Measurements from ENCODE around the gene SIX5.

The SIX5 gene

GRCh38 chr19:45794627-45795026 lies 25.6 kb upstream of the SIX5 start:
- Histone ChIP-seq H3K27me3 (replicated peaks; ENCODE audit: control insufficient read depth, insufficient read depth, low read length) (no peaks in the 10 kb centered on the region), H3K4me3 (replicated peaks; ENCODE audit: low read depth, low read length) (no peak overlapping the region), H3K36me3 (ENCODE audit: control insufficient read depth, insufficient read depth, low read length) (peaks cover 4% of the 10 kb centered on the region)
- no peak for TF ChIP-seq CTCF (IDR thresholded peaks at IDR 0.05; ENCODE audit: insufficient read depth, low read length, poor library complexity, severe bottlenecking)
- DNase-seq (ENCODE audit: extremely low read depth, insufficient read length): no peak

DNA sequence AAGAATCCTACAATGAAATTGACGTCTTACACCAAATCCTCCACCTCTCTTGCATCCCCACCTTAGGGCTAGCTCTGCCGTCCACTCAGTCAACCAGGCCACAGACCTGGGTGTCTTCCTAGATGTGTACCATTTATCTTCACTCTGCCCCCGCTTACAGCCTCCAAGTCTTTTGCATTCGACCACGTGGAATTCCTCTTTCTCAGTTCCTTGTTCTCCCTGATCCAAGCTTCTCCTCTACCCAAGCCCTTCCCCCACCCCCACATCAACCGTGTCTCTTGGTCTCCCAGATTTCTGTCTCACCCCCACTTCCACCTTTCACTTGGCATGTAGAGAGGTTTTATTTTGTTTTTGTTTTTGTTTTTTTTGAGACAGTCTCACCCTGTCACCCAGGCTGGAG lies 24.8 kb upstream of the SIX5 start:
- TF ChIP-seq CTCF (IDR thresholded peaks at IDR 0.05; ENCODE audit: insufficient read depth, low read length, poor library complexity, severe bottlenecking): no peak
- H3K4me3 ChIP-seq (replicated peaks; ENCODE audit: low read depth, low read length): no peak overlapping the region
- DNase-seq (ENCODE audit: extremely low read depth, insufficient read length): no peak
- no peaks in the 10 kb centered on the region for H3K27me3 ChIP-seq (replicated peaks; ENCODE audit: control insufficient read depth, insufficient read depth, low read length)
- H3K36me3 ChIP-seq (ENCODE audit: control insufficient read depth, insufficient read depth, low read length): peaks cover 6% of the 10 kb centered on the region

GRCh38 chr19:45793178-45793564 lies 24.1 kb upstream of the SIX5 start:
- no peaks in the 10 kb centered on the region for H3K27me3 ChIP-seq (replicated peaks; ENCODE audit: control insufficient read depth, insufficient read depth, low read length)
- 0 out of 2 replicates have a peak overlapping the region, but pooled peaks have one; percentile 35 for H3K4me3 ChIP-seq (replicated peaks; ENCODE audit: low read depth, low read length)
- peaks cover 9% of the 10 kb centered on the region for H3K36me3 ChIP-seq (ENCODE audit: control insufficient read depth, insufficient read depth, low read length)
- DNase-seq (ENCODE audit: extremely low read depth, insufficient read length): no peak
- no peak for TF ChIP-seq CTCF (IDR thresholded peaks at IDR 0.05; ENCODE audit: insufficient read depth, low read length, poor library complexity, severe bottlenecking)

- Histone ChIP-seq H3K27me3 (replicated peaks; ENCODE audit: control insufficient read depth, insufficient read depth, low read length) (no peaks in the 10 kb centered on the region), H3K4me3 (replicated peaks; ENCODE audit: low read depth, low read length) (peak within 1 kb of the TSS; percentile 87), H3K36me3 (ENCODE audit: control insufficient read depth, insufficient read depth, low read length) (peaks cover 11% of the 10 kb centered on the region)
- TF ChIP-seq CTCF (IDR thresholded peaks at IDR 0.05; ENCODE audit: insufficient read depth, low read length, poor library complexity, severe bottlenecking): no peak
- peak; percentile 99 for DNase-seq (ENCODE audit: extremely low read depth, insufficient read length)
Measured at GRCh38 chr19:45792470-45793177, 23.6 kb upstream of the SIX5 start, which contains the start of gene DMWD. Gene DMWD (minus strand): TSS chr19:45792845. CDS start chr19:45792756, 89 bp downstream.

DNA sequence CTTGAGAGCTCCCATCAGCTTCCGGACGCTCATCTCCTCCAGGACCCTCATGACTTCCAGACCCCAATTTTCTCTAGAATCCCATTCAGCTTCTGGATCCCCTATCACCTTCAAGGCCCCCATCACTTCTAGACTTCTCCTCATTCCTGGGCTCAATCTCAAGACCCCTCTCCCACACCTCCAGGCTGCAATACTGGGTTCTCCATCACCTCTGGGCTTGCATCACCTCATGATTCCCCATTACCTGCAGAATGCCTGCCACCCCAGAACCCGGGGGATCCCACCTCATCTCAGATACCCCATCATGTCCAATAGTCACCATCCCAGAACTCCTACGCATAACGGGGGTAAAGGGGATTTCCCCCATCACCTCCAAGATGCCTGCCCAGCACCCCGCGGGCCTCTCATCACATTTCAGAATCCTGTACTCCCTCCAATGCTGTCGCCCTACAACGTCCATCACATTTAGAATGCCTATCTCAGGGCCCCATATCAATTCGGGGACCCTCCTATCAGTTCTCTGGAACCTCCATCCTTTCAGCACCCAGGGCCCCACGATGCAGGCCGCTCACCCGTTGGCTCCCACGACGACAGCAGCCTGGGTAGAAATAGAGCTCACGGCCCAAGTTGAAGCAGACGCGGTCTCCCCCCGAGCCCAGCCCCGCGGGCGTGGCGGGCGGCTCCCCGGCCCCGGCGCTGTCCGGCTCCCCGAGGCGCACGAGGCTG lies 22.9 kb upstream of the SIX5 start:
- peaks cover 16% of the 10 kb centered on the region for H3K36me3 ChIP-seq (ENCODE audit: control insufficient read depth, insufficient read depth, low read length)
- DNase-seq (ENCODE audit: extremely low read depth, insufficient read length): no peak
- no peak for TF ChIP-seq CTCF (IDR thresholded peaks at IDR 0.05; ENCODE audit: insufficient read depth, low read length, poor library complexity, severe bottlenecking)
- no peaks in the 10 kb centered on the region for H3K27me3 ChIP-seq (replicated peaks; ENCODE audit: control insufficient read depth, insufficient read depth, low read length)
- H3K4me3 ChIP-seq (replicated peaks; ENCODE audit: low read depth, low read length): peak overlapping the region; percentile 87

All from GM06990 (cell line).